A673 (cell line): ENCODE results near the gene DNAJB6.

Experiments
- EZH2 ChIP-seq: fragments of 200-600 bp; sonication (generic); IDR thresholded peaks from 2 replicates; pipeline ENCODE4 v1.6.1; 2017; ENCODE audit warnings: borderline replicate concordance, low read depth, mild to moderate bottlenecking, mixed read lengths, antibody characterized with exemption, low read length; ENCODE audit not compliant: poor library complexity, severe bottlenecking
- TF ChIP-seq, protein P1 (sequence below): fragments of 300-800, 200-600 bp; sonication (generic); conservative IDR thresholded peaks from 2 replicates; pipeline ENCODE4 v1.5.1; 2017; ENCODE audit warnings: low read depth, mild to moderate bottlenecking, antibody characterized with exemption, low read length, moderate library complexity, mixed read lengths

DNA sequence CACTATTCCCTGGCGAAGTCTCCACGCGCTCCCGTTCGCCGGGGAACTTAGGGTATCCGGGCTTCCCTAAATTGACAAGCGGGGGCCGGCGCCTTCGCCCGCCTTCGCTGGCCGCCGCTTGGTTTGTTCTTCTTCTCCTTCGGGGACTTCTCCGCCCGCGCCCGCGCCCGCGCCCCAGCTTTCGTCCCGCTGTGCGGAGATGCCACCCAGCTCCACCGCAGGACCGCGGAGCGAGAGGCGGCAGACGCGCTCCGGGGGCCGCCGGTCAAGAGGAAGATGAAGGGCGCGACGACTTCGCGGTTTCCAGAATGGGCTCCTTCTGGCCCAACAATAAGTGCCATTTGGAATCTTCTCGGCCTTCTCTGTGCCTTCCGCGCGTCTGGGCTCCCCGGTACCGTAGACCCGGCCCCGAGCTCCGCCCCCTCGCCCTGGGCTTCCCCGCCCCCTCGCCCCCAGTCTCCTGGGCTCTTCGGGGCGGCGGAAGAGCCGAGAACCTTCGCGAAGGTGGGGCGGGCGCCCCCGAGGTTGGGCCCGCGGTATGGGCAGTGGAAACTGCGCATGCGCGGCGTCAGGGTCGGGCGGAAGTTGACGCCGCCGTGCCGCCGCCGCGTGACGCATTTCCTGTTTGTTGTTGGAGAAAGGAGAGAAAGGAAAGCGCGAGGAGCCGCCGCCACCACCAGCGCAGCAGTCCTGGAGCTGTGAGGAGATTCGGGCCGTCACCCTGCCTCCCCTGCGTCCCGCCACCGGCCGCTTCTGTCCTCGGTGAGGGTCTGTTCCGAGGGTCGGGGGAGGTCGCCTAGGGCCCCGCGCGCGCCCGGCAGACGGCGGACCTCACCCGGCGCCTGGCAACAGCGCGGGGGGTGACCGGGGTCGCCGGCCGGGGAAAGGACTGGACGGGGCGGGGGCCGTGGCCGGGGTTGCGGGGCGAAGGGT, at the start of gene DNAJB6:
- TF ChIP-seq, protein P1, sequence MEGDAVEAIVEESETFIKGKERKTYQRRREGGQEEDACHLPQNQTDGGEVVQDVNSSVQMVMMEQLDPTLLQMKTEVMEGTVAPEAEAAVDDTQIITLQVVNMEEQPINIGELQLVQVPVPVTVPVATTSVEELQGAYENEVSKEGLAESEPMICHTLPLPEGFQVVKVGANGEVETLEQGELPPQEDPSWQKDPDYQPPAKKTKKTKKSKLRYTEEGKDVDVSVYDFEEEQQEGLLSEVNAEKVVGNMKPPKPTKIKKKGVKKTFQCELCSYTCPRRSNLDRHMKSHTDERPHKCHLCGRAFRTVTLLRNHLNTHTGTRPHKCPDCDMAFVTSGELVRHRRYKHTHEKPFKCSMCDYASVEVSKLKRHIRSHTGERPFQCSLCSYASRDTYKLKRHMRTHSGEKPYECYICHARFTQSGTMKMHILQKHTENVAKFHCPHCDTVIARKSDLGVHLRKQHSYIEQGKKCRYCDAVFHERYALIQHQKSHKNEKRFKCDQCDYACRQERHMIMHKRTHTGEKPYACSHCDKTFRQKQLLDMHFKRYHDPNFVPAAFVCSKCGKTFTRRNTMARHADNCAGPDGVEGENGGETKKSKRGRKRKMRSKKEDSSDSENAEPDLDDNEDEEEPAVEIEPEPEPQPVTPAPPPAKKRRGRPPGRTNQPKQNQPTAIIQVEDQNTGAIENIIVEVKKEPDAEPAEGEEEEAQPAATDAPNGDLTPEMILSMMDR, result no peak
- no peak for TF ChIP-seq EZH2
